ENCODE data around the gene CYSLTR1. TPM values are rescaled to one million over a fixed set of nuclear protein-coding genes. Genes with fewer than 3 reads are reported as not detected.

The CYSLTR1 gene
- total RNA-seq, 1 donor from 2014 or later, result not detected

Other genes starting within 250 kb of the CYSLTR1 start
- 446 and 531 TPM in 2 replicates for gene PGK1, start 223.4 kb downstream of the CYSLTR1 start, total RNA-seq (ENCODE audit: low replicate concordance)
- 71.5 and 103 TPM in 2 replicates for gene TAF9B, start 188.0 kb downstream of the CYSLTR1 start, total RNA-seq (ENCODE audit: low replicate concordance)